ENCODE data around the gene AK4.

Gene AK4

GRCh38 chr1:65176591-65176990 is 28.6 kb downstream of the AK4 start:
- no peak for DNase-seq (ENCODE audit: low read depth)

- DNase-seq (ENCODE audit: low read depth): no peak
Observed at GRCh38 chr1:65177457-65177856, 29.5 kb downstream of the AK4 start.

DNA sequence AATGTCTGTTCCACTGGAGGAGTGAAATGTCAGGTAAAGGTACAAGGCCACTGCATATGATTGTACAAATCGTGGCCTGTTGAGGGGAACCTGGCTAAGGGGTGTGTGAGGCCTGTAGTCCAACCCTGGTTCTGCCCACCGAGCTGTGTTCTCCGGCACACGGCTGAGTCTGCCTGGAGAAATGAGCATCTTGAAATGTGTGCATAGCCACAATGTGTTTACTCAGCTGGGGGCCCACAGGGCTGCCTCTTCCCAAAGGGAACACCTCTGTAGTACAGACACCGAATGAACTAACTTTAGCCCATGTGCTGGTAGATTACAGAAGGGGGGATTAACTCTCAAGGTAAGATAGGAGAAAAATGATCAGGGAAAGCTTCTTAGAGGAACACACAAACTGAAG is 30.2 kb downstream of the AK4 start:
- DNase-seq (ENCODE audit: low read depth): no peak

GRCh38 chr1:65179148-65179547 is 31.1 kb downstream of the AK4 start:
- DNase-seq (ENCODE audit: low read depth): no peak

DNA sequence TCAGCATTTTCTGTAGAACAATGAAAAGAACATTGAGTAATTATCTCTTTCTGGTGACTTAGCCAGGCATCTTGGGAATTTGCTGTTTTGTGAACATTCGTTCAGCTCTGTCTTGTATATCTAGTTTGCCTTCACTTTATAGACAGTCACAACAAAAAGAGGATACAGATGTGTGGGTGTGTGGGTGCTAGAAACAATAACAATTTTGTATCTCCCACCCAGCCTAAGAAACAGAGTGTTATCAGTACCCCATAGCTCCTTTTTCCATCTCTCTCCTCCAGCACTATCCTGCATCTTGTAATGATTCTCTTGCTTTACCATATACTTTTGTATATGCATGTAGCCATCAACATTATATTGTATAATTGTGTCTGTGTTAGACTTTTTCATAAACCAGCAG is 33.0 kb downstream of the AK4 start:
- no peak for DNase-seq (ENCODE audit: low read depth)

DNA sequence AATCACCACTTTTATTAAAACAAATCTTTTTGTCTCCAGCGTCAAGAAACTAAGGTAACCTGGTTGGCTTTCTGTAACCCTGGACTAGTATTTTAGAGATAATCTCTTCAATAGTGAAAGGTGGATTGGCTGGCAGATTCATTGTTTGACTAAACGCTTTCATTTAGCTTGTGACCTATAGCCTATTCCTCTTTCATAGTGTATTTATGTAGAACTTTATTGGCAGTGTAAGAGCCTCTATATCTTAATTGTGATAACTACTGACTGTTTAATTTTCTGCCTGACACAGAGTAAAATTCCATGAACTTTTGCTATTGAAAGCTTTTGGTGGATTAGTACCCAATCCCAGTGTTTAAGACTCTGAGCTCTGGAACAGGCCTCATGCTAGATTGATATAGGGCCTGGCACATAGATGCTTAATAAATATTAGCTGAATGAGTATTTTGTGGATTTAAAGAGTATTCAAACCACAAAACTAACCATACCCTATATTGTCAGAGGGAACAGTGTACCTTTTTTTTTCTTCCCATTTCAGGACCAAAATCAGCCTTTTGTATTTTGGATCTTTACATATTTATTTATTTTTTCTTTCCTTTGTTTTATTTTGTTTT is 34.8 kb downstream of the AK4 start:
- no peak for DNase-seq (ENCODE audit: low read depth)

DNA sequence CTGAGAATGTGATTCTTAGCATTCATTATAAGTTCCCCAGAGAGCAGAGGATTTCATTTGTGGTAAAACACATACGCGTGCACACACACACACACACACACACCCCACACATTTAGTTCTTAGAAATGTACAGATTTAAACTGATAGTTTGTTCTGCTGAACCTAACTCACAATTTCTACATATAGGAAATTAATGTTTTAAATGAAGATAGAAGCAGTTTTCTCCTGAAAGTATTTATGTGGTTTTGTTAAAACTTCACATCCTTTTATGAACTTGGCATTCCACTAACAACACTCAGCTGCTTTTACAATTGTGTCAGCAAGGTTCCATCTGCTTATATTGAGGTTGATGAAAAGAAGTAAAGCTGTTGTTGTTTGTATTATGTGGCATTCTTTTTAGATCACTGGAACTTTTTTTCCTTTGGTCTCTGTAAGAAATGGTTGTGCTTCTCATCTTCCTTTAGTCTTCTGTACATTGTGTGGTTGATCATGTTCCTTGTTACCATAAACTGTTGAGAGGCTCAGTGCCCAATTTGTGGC is 41.6 kb downstream of the AK4 start:
- no peak for DNase-seq (ENCODE audit: low read depth)

GRCh38 chr1:65190229-65190628 is 42.2 kb downstream of the AK4 start:
- DNase-seq (ENCODE audit: low read depth): no peak

- no peak for DNase-seq (ENCODE audit: low read depth)
Observed at GRCh38 chr1:65193129-65193695, 45.2 kb downstream of the AK4 start.

- no peak for DNase-seq (ENCODE audit: low read depth)
Observed at GRCh38 chr1:65195495-65196417, 47.8 kb downstream of the AK4 start.

DNA sequence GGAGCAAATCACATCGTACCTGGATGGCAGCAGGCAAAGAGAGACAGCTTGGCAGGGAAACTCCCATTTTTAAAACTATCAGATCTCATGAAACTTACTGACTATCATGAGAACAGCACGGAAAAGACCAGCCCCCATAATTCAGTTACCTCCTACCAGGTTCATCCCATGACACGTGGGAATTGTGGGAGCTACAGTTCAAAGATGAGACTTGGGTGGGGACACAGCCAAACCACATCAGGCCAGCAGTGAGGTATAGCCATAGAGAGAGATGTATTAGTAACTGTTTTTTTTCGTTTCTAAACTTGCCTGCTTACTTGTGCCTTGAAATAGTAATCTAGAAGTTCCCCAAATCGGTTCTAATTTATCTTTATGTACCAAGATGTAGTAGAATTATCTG is 48.9 kb downstream of the AK4 start:
- no peak for DNase-seq (ENCODE audit: low read depth)

DNA sequence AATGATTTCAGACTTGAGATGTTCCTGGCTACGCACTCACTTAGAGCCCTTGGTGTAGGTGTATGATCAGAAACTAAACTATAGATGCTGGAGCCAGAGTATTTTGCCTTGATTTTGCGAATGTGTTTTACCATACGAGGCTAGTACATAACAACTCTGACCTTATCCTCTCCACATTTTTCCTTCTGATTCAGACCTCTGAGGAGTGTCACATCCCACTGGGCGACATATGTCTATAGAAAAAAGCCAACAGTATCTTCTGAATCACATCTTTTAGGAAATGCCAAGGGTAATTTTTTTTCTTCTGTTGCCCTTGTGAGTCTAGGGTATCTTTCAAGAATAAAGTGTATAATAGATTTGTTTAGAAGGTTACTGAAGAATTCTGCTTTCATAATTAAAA is 49.6 kb downstream of the AK4 start:
- DNase-seq (ENCODE audit: low read depth): no peak

- DNase-seq (ENCODE audit: low read depth): no peak
Observed at GRCh38 chr1:65198096-65198495, 50.1 kb downstream of the AK4 start.

DNA sequence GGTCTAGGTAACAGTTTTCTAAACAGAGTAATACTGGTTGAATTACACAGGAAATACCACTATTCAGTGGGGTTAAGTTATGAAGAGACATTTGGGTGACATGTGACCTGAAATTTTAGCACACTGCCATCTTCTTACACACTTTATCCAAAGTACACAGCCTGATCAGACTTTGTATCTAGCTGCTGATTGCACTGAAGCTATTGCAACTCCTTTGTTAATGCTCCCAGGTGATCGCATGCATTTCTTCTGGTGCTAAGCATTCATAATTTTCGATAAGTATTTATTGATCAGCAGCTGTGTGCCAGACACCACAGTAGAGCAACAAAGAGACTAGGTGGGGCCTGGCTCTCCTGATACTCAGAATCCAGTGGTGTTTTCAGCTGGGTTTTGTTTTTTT is 52.4 kb downstream of the AK4 start:
- no peak for DNase-seq (ENCODE audit: low read depth)

DNA sequence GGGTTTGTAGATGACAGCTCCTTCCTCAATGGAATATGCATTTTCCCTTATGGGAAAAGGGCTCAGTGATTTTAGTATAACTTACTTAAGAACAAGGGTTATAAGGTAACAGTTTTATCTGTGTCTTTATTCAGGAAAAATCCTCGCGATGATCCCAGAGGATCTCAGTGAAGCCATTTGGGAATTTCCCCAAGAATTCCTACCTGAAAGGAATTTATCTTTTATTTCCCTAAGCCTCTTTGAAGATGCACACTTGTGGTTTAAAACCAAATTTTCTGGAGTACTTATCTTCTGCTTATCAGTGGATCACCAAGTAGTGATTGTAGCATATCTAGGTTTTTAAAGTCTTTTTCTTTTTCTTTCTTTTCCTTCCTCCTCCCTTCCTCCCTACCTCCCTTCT is 58.8 kb downstream of the AK4 start:
- no peak for DNase-seq (ENCODE audit: low read depth)

GRCh38 chr1:65207317-65207716 is 59.3 kb downstream of the AK4 start:
- no peak for DNase-seq (ENCODE audit: low read depth)

- no peak for DNase-seq (ENCODE audit: low read depth)
Observed at GRCh38 chr1:65208563-65208973, 60.6 kb downstream of the AK4 start.

DNA sequence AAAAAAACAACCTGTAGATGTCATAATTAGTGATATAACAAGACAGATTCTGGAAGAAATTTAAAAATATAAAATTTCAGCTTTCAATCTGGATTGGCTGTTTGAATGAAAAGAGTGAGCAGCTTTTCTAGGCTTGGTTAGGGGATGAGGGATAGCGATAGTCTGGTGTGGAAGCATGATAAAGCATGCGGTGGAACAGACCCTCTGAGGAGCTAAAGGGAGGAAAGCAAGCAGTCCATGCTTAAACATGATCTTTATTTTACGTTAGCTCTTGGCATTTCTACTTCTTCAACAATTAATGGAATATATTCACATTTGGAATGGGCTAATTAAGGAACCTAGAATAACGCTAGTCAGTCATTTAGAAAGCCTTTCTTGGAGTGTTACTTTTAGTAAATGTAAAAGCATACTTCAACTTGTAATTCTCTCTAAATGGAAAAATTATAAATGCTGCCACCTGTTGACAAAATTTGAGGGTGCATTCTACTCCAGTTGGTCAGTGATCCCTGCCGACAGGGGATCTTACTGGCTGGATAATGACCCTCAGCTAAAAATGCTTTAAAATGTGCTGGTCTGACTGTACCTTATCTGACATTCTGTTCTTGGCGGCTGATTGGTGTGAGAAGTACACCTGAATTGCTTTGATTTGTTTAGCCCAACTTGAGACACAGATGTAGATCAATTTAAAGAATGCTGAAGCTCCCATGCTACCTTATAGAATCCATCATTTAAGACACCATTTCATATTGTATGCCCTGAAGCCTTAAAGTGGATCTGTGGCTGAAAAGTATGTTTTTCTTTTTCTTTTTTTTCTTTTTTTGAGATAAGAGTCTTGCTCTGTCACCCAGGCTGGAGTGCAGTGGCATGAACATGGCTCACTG is 61.2 kb downstream of the AK4 start:
- DNase-seq (ENCODE audit: low read depth): no peak

- no peak for DNase-seq (ENCODE audit: low read depth)
Observed at GRCh38 chr1:65210325-65210724, 62.3 kb downstream of the AK4 start.

GRCh38 chr1:65211331-65211730 is 63.3 kb downstream of the AK4 start:
- no peak for DNase-seq (ENCODE audit: low read depth)

GRCh38 chr1:65213271-65214023 is 65.4 kb downstream of the AK4 start:
- no peak for DNase-seq (ENCODE audit: low read depth)

Data from activated T-cell treated with anti-CD3 and anti-CD28 coated beads for 24 hours (primary cell).